GM23338 (cell line): ENCODE results near the gene ZDHHC8. TPM values are rescaled to one million over a fixed set of nuclear protein-coding genes. Genes with fewer than 3 reads are reported as not detected.

Experiments used
- ATAC-seq: fragments of 200-7000 bp; cut with Tn5 transposase; 3 replicates; pipeline ENCODE4 v1.9.1; 2020
- DNase-seq: peaks from one replicate; pipeline ENCODE4 v3.0.0-alpha.2; 2015; ENCODE audit warnings: low spot score
- H2AFZ ChIP-seq: fragments of 200-600 bp; sonication (generic); 2 replicates; pipeline ENCODE4 v1.8.0; 2016; ENCODE audit warnings: antibody characterized with exemption, mild to moderate bottlenecking, moderate library complexity
- H3F3A ChIP-seq: fragments of 200-600 bp; sonication (generic); replicated peaks from 2 replicates; pipeline ENCODE4 v1.8.0; 2017; ENCODE audit warnings: antibody characterized with exemption, mixed run types, low read depth
- H3K27ac ChIP-seq: fragments of 200-600 bp; sonication (generic); 2 replicates; pipeline ENCODE4 v1.6.1; 2016; ENCODE audit warnings: low read depth
- H3K27me3 ChIP-seq: fragments of 200-600 bp; sonication (generic); 2 replicates; pipeline ENCODE4 v1.8.0; 2016; ENCODE audit warnings: mild to moderate bottlenecking, mixed run types, moderate library complexity; ENCODE audit not compliant: insufficient read depth
- H3K36me3 ChIP-seq: fragments of 200-600 bp; sonication (generic); 2 replicates; pipeline ENCODE4 v1.8.0; 2016; ENCODE audit warnings: mild to moderate bottlenecking; ENCODE audit not compliant: insufficient read depth
- H3K4me1 ChIP-seq: fragments of 200-600 bp; sonication (generic); 2 replicates; pipeline ENCODE4 v1.8.0; 2016; ENCODE audit warnings: mild to moderate bottlenecking, moderate library complexity; ENCODE audit not compliant: insufficient read depth
- H3K4me2 ChIP-seq: fragments of 200-600 bp; sonication (generic); 2 replicates; pipeline ENCODE4 v1.7.1; 2017; ENCODE audit warnings: mixed run types
- H3K4me3 ChIP-seq: fragments of 200-600 bp; sonication (generic); 2 replicates; pipeline ENCODE4 v1.6.1; 2016; ENCODE audit warnings: mixed run types
- H3K79me2 ChIP-seq: fragments of 200-600 bp; sonication (generic); replicated peaks from 2 replicates; pipeline ENCODE4 v1.8.0; 2017; ENCODE audit warnings: mild to moderate bottlenecking; ENCODE audit not compliant: insufficient read depth
- H3K9me2 ChIP-seq: fragments of 200-600 bp; sonication (generic); 2 replicates; pipeline ENCODE4 v1.8.0; 2017; ENCODE audit not compliant: insufficient read depth
- H4K20me1 ChIP-seq: fragments of 200-600 bp; sonication (generic); replicated peaks from 2 replicates; pipeline ENCODE4 v1.8.0; 2017; ENCODE audit warnings: mild to moderate bottlenecking; ENCODE audit not compliant: insufficient read depth
- H3K27ac Mint-ChIP-seq: 2 replicates; pipeline ENCODE4 v1.8.0; 2020; ENCODE audit warnings: inconsistent platforms, mild to moderate bottlenecking, moderate library complexity, mixed read lengths
- H3K27me3 Mint-ChIP-seq: 3 replicates; pipeline ENCODE4 v1.8.0; 2022; ENCODE audit warnings: low read depth, mild to moderate bottlenecking, moderate library complexity, mixed read lengths, inconsistent platforms; ENCODE audit not compliant: insufficient read depth, poor library complexity
- H3K36me3 Mint-ChIP-seq: 3 replicates; pipeline ENCODE4 v1.8.0; 2021; ENCODE audit warnings: low read depth, mild to moderate bottlenecking, inconsistent platforms, moderate library complexity, mixed read lengths
- H3K4me1 Mint-ChIP-seq: 3 replicates; pipeline ENCODE4 v1.8.0; 2020; ENCODE audit warnings: mild to moderate bottlenecking, inconsistent platforms, mixed read lengths
- H3K4me3 Mint-ChIP-seq: 3 replicates; pipeline ENCODE4 v1.8.0; 2021; ENCODE audit warnings: moderate library complexity, mild to moderate bottlenecking, inconsistent platforms, mixed read lengths
- H3K9me3 Mint-ChIP-seq: 3 replicates; pipeline ENCODE4 v1.8.0; 2020; ENCODE audit warnings: moderate library complexity, mild to moderate bottlenecking, inconsistent platforms, mixed read lengths
- CREB1 ChIP-seq: fragments of 250-450 bp; sonication (Bioruptor Pico); IDR thresholded peaks from 2 replicates; pipeline ENCODE4 v1.5.0; 2020; ENCODE audit warnings: low read depth, mild to moderate bottlenecking, moderate library complexity
- CTCF ChIP-seq, 2 experiments: fragments of 200-600 bp in 1 of 2; sonication (generic) in 1 of 2; conservative IDR thresholded peaks; 2 replicates each; pipeline versions ENCODE4 v1.5.1 to v1.6.1; 2016 to 2017; ENCODE audit warnings: antibody characterized with exemption in 2 of 2, low read depth in 2 of 2, mild to moderate bottlenecking in 2 of 2, moderate library complexity in 1 of 2
- ETS1 ChIP-seq: IDR thresholded peaks from 2 replicates; pipeline ENCODE4 v1.6.1; 2016; ENCODE audit warnings: antibody characterized with exemption
- EZH2 ChIP-seq: fragments of 200-600 bp; sonication (generic); IDR thresholded peaks from one replicate; pipeline ENCODE4 v1.8.0; 2017; ENCODE audit warnings: antibody characterized with exemption, mild to moderate bottlenecking, low read depth; ENCODE audit not compliant: unreplicated experiment
- EZH2phosphoT487 ChIP-seq: fragments of 200-600 bp; sonication (generic); IDR thresholded peaks from one replicate; pipeline ENCODE4 v1.8.1; 2018; ENCODE audit warnings: antibody characterized with exemption; ENCODE audit not compliant: unreplicated experiment
- JUNB ChIP-seq: IDR thresholded peaks from one replicate; pipeline ENCODE4 v1.6.1; 2016; ENCODE audit warnings: antibody characterized with exemption; ENCODE audit not compliant: unreplicated experiment
- NANOG ChIP-seq: IDR thresholded peaks from 2 replicates; pipeline ENCODE4 v1.6.1; 2016; ENCODE audit warnings: antibody characterized with exemption, borderline replicate concordance
- POLR2AphosphoS5 ChIP-seq: IDR thresholded peaks from 2 replicates; pipeline ENCODE4 v1.6.1; 2016; ENCODE audit warnings: antibody characterized with exemption, low read depth
- REST ChIP-seq: IDR thresholded peaks from one replicate; pipeline ENCODE4 v1.6.1; 2018; ENCODE audit warnings: antibody characterized with exemption; ENCODE audit not compliant: unreplicated experiment
- ZNF114 ChIP-seq: fragments of 250-450 bp; sonication (Bioruptor Pico); IDR thresholded peaks from 2 replicates; pipeline ENCODE4 v1.5.0; 2020; ENCODE audit warnings: mild to moderate bottlenecking, moderate library complexity
- ZNF331 ChIP-seq: fragments of 250-450 bp; sonication (Bioruptor Pico); IDR thresholded peaks from 2 replicates; pipeline ENCODE4 v1.5.0; 2020; ENCODE audit warnings: low read depth, mild to moderate bottlenecking, moderate library complexity
- ZNF462 ChIP-seq: fragments of 250-450 bp; sonication (Bioruptor Pico); IDR thresholded peaks from 2 replicates; pipeline ENCODE4 v1.5.0; 2020; ENCODE audit warnings: mild to moderate bottlenecking, moderate library complexity
- polyA plus RNA-seq: library from polyadenylated mRNA; unstranded; fragments of >200 nt; fragmentation: Nextera tagmentation; extraction: Ambion mirVana; gene quantifications from 2 replicates; pipeline ENCODE4 v1.2.1, GENCODE V29; 2016
- total RNA-seq: library from RNA; depleted of rRNA; stranded (reverse); fragments of >200 nt; shearing (Covaris generic); gene quantifications from 2 replicates; pipeline ENCODE4 v1.2.3, GENCODE V29; 2014

The ZDHHC8 gene
- total and polyA plus RNA-seq, 2 experiments from 2014 or later, result 13.7 to 47.6 TPM

GRCh38 chr22:20158391-20159036, 26.9 kb downstream of the ZDHHC8 start:
- H3K9me2 ChIP-seq, result no peaks in the 10 kb centered on the region
- H4K20me1 ChIP-seq, result no peaks in the 10 kb centered on the region
- H3K27me3 ChIP-seq, result no peaks in the 10 kb centered on the region
- H3K4me2 ChIP-seq, result no peak overlapping the region
- no peaks in the 10 kb centered on the region for H3F3A ChIP-seq
- TF ChIP-seq ZNF462 (CRISPR knock-in tag) (no peak), JUNB (no peak), EZH2 (no peak), POLR2AphosphoS5 (no peak), EZH2phosphoT487 (no peak), ZNF114 (CRISPR knock-in tag) (no peak), ZNF331 (CRISPR knock-in tag) (no peak), REST (no peak), ETS1 (no peak), CTCF (conservative IDR thresholded peaks at IDR 0.05; ENCODE audit: low read depth in 2 of 2) (no peak), CREB1 (no peak), NANOG (no peak)
- ATAC-seq (no peak), DNase-seq (no peak)
- peaks cover 9% of the 10 kb centered on the region for H3K4me1 Mint-ChIP-seq
- no peak overlapping the region for H3K27ac ChIP-seq
- H3K4me3 Mint-ChIP-seq, result no peak overlapping the region
- no peak overlapping the region; the same call in 1 of the 2 replicates for H2AFZ ChIP-seq
- H3K36me3 Mint-ChIP-seq, result no peaks in the 10 kb centered on the region
- no peaks in the 10 kb centered on the region for H3K4me1 ChIP-seq
- no peak overlapping the region; the same call in 1 of the 2 replicates for H3K27ac Mint-ChIP-seq
- H3K9me3 Mint-ChIP-seq, result no peaks in the 10 kb centered on the region
- H3K79me2 ChIP-seq, result no peaks in the 10 kb centered on the region
- H3K27me3 Mint-ChIP-seq, result peaks cover 5% of the 10 kb centered on the region
- no peak overlapping the region for H3K4me3 ChIP-seq
- H3K36me3 ChIP-seq, result no peaks in the 10 kb centered on the region
